HG03565 (cell line): ENCODE measurements around the gene ATPAF2.

ENCODE experiments used
- ATAC-seq: cut with Tn5 transposase; IDR thresholded peaks from one replicate; pipeline ENCODE4 v1.9.1; 2021; ENCODE audit warnings: mild to moderate bottlenecking, moderate library complexity; ENCODE audit not compliant: unreplicated experiment

ATPAF2 gene

DNA sequence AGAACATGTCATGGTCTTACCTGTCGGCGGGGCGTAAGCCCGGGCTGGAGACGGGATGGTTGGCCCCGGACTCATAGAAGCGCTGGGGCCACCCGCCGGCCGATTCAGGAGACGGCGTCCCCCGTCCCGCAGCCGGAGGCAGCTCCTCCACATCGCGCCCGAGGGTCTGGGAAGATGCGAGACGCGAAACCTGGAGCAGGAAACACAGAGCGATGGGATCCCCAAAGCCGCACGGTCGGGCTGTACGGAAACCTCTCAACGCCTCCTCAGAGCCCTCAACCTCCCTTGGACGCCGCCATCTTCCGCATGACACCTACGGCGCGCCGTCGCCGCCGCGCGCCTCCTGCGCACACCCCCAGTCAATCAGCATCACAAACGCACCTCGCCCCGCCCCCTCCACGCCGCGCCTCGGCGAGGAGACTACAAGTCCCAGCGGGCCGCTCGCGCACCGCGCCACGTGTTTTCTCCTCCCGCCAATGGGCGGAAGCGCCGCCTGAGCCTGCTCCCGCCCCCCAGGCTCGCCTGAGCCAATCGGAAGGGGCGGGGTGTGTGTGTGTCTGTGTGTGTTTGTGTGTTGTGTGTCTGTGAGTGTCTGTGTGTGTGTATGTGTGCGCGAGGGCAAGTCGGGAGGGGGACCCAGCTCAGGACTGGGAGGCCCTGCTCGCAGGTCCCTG lies at the start of gene ATPAF2, which contains the start of gene GID4:
Gene ATPAF2 (minus strand): TSS at position 308 of the 674 bp plus-strand sequence. CDS start 155 bp downstream, at position 153.
Gene GID4 (plus strand): TSS at position 548 of the 674 bp plus-strand sequence. CDS start 57 bp downstream, at position 605.
- ATAC-seq, result peak; percentile 86

DNA sequence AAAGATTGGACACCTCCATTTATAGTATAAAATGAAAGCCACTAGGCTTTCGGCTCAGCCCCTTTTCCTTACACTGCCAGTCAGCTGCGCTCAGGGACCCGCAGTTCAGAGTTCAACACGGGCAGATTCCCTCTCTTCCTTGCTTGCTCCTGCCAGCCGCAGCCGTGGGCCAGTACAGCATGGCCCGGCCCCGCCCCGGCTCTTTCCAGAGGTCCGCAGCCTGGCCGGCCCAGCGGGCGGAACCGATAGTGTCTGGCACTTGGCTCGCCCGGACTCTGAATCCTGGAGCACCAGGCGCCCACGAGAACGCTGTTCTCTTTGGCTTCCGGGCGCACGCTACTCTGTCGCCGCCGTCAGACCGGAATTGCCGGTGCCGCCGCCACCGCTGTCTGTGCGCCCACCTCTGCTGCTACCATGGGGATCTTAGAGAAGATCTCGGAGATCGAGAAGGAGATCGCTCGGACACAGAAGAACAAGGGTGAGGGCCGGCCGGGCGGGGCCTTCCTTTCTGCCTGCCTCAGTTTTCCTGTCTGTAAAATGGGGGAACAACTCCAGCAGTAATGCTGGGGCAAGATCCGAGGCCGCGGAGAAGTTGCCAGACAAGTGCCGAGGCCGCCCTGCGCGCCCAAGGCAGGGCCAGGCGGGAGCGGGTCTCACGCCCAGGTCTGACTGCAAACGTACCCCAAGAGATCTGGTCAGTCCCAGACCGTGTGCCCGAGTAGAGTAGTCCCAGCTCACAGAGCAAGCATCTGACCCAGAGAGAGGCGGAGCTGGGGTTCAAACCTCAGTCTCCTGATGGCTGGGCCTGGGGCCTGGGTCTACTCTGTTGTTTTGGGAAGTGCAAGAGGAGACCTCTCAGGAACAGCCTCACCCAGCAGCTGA lies 48.9 kb upstream of the ATPAF2 start, which contains the start of gene DRG2:
Gene DRG2 (plus strand): TSS at position 339 of the 882 bp plus-strand sequence. CDS start 76 bp downstream, at position 415.
- ATAC-seq, result peak; percentile 77

- ATAC-seq, result no peak
Measured at GRCh38 chr17:18084256-18084655, 45.3 kb upstream of the ATPAF2 start.

DNA sequence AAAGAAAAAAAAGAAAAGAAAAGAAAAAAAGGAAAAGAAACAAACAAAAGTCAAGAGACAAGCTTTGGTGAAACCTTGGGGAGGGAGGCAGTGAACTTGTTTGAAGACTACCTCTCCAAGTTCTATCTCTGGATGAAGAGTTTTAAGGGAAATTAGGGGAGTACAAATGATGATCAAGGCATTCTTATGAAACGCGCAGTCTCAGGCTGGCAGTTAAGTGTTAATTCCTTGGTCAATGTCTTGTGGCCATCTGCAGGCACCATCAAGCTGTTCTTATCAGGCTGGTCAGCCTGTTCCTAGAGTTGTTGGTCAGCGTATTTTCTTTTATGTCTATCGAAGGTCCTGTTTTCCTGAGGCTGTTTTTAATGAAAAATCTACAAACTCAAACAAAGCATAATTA lies 40.6 kb upstream of the ATPAF2 start:
- no peak for ATAC-seq

DNA sequence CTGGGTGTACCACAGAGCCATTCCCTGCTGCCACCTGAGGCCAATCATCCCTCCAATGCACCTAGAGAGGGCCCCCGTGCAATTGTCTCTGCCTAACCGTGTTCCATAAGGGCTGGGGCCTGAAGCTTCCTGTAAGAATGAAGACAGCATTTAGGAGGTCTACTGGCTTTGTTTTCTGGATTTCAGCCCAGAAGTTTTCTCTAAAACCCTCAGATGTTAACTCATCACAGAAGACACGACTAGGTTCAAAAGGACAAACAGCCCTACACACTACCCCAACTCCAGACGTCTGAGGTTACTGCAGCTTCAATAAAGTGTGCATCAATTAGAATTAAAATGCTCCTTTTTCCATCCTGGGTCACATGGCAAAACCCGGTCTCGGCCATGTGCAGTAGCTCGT lies 38.0 kb upstream of the ATPAF2 start:
- no peak for ATAC-seq

GRCh38 chr17:18074566-18075272 lies 35.8 kb upstream of the ATPAF2 start:
- ATAC-seq, result no peak

DNA sequence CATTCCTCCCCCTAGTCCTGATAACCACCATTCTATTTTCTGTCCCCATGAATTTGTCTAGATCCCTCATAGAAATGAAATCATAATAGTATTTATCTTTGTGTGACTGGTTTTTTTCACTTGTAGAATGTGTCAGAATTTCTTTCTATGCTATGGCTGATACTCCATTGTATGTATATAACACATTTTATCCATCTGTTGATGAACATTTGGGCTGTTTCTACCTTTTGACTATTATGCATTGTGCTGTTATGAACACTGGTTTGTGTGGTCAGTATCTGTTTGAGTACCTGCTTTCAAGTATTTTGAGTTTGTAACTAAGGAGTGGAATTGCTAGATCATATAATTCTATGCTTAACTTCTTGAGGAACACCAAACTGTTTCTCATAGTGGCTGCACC lies 32.8 kb upstream of the ATPAF2 start:
- no peak for ATAC-seq

DNA sequence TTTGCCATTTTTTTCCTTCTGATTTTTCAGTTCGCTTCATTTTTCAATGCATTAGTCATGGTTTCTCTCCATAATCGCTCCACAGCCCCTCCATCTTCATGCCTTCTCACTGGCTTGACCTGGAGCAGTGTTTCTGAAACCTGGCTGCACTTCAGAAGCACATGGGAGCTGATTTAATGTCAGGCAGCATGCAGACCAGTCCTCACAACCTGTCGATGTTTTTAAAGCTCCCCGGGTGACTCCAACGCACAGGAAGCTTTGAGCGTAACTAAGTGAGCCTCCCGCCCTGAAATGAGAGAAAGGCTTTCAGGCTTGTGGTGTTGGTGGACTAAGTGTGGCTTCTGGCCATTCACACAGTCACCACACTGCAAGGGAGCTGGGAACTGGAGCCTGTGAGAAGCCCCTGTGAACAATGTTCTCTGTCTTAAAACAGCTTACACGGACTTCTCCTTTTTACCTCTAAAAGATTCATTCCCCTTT lies 31.9 kb upstream of the ATPAF2 start:
- no peak for ATAC-seq

DNA sequence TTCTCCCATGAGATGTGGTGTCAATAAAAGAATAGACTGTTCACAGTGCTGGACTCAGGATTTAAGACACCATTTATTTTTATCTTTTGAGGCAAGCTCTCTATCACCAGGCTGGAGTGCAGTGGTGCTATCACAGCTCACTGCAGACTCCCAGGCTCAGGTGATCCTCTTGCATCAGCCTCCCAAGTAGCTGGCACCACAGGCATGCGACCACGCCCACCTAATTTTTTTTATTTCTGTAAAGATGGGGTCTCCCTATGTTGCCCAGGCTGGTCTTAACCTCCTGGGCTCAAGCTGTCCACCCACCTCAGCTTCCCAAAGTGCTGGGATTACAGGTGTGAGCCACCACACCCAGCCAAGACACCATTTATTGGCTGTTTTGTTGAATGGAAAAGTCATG lies 30.1 kb upstream of the ATPAF2 start:
- no peak for ATAC-seq

DNA sequence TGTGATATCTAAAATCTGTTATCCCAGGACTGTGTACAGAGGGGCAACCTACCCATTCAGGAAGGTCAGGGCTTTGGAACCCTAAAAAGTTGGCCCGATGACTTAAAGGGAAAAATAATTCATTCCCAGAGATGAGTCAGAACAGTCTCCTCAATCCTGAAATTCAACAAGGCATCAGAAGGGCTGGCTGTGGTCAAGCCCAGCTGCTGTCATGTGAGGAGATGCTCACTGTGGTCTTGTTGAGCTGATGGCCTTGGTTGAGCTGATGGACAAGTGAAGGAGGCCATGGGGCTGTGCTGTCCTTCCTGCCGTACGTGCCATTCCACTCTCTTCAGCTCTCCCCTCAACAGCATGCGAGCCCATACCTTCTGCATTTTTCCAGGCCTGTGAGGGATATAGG lies 27.9 kb upstream of the ATPAF2 start:
- no peak for ATAC-seq

DNA sequence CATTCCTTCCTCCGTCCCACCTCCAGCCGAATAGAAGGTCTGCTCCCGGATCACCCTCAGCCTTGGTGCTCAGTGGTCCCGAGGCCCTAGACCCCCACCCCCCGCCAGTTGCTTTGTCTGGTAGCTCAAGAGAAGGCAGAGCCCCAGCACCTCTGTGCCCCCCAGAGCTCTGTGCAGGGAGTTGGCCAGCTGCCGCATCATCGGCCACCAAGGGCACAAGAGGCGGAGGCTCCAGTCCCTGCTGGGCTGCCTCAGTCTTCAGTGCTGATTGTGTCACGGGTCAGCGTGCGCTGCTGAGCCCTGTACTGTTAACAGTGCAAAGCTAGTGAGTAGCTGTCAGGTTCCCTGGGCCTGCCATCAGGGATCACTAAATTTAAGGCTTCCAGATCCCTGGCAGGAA lies 26.6 kb upstream of the ATPAF2 start:
- no peak for ATAC-seq

DNA sequence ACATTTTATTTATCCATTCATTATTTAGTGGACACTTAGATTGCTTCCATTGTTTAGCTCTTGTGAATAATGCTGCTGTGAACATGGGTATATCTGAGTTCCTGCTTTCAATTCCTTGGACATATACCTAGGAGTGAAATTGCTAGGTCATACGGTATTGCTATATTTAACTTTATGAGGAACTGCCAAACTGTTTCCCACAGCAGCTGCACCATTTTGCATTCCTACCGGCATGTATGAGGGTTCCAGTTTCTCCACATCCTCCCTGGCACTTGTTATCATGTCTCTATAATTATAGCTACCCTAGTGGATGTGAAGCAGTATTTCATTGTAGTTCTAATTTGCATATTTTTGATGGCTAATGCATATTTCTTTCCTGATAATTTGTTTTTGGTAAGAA lies 25.1 kb upstream of the ATPAF2 start:
- no peak for ATAC-seq

DNA sequence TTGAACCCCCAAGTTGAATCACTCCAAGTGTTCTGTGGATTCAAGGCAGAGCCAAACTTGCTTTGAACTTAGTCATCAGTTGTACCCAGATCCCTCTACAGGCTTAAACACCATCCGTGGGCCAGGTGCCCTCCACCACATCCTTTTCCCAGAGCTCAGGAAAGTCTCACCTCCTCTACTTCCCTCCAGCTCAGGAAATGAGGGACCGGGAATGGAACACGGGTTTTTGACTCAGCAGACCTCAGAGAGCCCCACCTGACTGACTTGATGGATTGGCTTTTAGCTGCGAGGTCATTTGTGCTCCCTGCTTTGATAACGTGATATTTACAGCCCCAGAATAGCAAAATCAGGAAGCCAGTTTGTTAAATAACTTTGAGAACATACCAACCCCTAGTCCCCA lies 20.3 kb upstream of the ATPAF2 start:
- no peak for ATAC-seq

DNA sequence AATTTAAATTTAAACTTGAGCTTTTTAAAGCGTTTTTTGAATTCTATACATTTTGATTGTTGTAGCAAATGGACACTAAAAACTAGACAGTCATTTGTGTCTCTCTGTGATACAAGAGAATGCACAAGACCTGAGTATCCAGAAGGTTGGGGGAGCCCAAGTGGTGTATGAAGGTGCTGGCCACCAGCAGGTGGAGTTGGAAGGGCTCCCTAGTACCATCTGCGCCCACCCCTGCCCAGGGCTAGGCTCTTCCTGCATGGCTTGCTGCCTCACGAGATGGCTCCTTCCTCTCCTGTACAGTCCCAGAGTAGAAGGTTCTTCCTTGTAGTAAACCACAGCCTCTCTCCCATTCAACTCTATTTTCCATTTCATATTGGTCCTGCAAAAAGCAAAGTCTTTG lies 17.2 kb upstream of the ATPAF2 start:
- ATAC-seq, result no peak

- ATAC-seq, result no peak
Measured at GRCh38 chr17:18055597-18055996, 16.6 kb upstream of the ATPAF2 start.

GRCh38 chr17:18045691-18046350 lies 6.9 kb upstream of the ATPAF2 start:
- no peak for ATAC-seq

DNA sequence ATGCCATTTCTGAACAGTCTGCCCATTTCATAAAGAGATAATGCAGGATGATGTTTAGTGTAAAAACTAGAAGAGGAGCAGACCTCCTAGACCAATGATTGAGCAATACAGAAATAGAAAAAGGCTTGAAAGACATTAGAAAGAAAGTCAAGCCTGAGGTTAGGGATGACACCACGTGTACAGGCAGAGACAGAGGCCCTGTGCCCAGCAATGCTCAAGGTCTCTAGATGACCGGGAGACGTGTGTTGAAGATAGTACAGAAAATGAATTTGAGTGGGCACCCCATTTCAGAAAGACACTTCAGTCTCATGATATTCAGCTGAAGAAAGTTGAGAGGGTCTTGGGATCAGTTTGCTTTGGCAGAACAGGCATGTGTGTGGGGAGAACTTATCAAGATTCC lies 5.6 kb upstream of the ATPAF2 start:
- no peak for ATAC-seq

DNA sequence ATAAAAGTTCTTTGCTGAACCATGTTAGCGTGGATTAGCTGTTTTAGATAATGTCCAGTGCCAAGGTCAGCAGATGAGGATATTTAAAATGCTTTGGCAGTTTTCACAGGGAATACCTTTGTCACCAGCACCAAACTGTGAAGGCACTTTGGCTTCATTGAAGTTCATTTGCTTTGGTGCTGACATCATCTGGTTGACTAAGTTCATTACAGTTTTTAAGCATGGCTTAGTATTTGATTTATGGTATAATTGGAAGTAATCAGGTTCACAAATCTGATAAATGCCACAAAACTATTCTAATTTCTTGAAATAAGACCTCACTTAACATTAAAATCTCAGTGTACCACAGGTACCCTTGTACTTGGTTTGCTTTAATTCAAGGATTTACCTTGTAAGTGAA lies 4.5 kb upstream of the ATPAF2 start:
- no peak for ATAC-seq

DNA sequence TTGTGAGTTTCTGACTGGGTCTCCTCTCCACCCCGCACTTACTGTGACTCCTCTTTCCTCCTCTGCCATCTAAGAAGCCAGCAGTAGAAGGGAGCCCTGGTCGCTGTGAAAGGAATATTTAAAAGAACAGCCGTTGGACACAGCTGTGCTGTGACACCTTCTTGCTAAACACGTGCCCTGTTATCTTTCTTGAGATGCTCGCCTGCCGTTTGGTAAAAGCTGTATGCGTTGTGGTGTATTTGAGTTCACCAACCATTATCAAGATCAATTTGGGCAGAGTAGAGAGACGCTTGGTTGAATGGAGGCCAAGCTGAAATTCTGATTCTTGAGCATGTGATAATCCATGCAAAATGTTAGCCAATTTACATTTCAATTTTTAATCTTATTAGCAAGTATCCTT lies 4.0 kb upstream of the ATPAF2 start:
- no peak for ATAC-seq

- no peak for ATAC-seq
Measured at GRCh38 chr17:18041776-18042175, 2.8 kb upstream of the ATPAF2 start.
